CD14-positive monocyte (primary cell): ENCODE measurements around the gene MACROD2. TPM values are rescaled to one million over a fixed set of nuclear protein-coding genes. Genes with fewer than 3 reads are reported as not detected.

Experiments
- DNase-seq, 3 donors: peaks; one replicate each; pipeline ENCODE4 v3.0.0-alpha.2; 2011 to 2022
- H2AFZ ChIP-seq: 2 replicates; pipeline ENCODE4 v1.6.0; 2012; ENCODE audit warnings: mild to moderate bottlenecking, low read depth, low read length, inconsistent platforms; ENCODE audit not compliant: insufficient read depth, poor library complexity, severe bottlenecking
- H3K27ac ChIP-seq, 2 donors: 1 replicate in 1 of 2; 2 replicates in 1 of 2; pipeline ENCODE4 v1.5.1; 2012 to 2013; ENCODE audit warnings: low read length in 2 of 2, control low read depth in 1 of 2, inconsistent platforms in 1 of 2, low read depth in 1 of 2, mild to moderate bottlenecking in 1 of 2
- H3K27me3 ChIP-seq, 2 donors: one replicate each; pipeline versions ENCODE4 v1.6.0 to v1.6.1; 2011 to 2013; ENCODE audit warnings: low read length in 2 of 2; ENCODE audit not compliant: control insufficient read depth in 2 of 2, insufficient read depth in 2 of 2
- H3K36me3 ChIP-seq, 2 donors: replicated peaks in 1 of 2; 1 replicate in 1 of 2; 2 replicates in 1 of 2; pipeline versions ENCODE4 v1.5.1 to v1.6.1; 2012 to 2013; ENCODE audit warnings: low read length in 2 of 2, control low read depth in 1 of 2, inconsistent platforms in 1 of 2, mild to moderate bottlenecking in 1 of 2; ENCODE audit not compliant: insufficient read depth in 2 of 2, control insufficient read depth in 1 of 2
- H3K4me1 ChIP-seq, 2 donors: 1 replicate in 1 of 2; 2 replicates in 1 of 2; pipeline versions ENCODE4 v1.5.1 to v1.6.1; 2012 to 2013; ENCODE audit warnings: low read length in 2 of 2, control low read depth in 1 of 2, inconsistent platforms in 1 of 2, mild to moderate bottlenecking in 1 of 2, moderate library complexity in 1 of 2; ENCODE audit not compliant: insufficient read depth in 2 of 2, control insufficient read depth in 1 of 2
- H3K4me2 ChIP-seq: replicated peaks from 2 replicates; pipeline ENCODE3; 2012; ENCODE audit warnings: low read length, moderate library complexity, mild to moderate bottlenecking; ENCODE audit not compliant: poor library complexity, severe bottlenecking; ENCODE audit errors: extremely low read depth
- H3K4me3 ChIP-seq, 3 experiments: fragments of 200-600 bp in 1 of 3; sonication (generic) in 1 of 3; replicated peaks in 1 of 3; 1 replicate in 2 of 3; 2 replicates in 1 of 3; pipeline ENCODE4 v1.5.1; 2011 to 2013; ENCODE audit warnings: low read length in 3 of 3, mild to moderate bottlenecking in 3 of 3, control low read depth in 2 of 3, low read depth in 2 of 3, inconsistent platforms in 1 of 3, moderate library complexity in 1 of 3
- H3K79me2 ChIP-seq: 2 replicates; pipeline ENCODE4 v1.6.0; 2012; ENCODE audit warnings: mild to moderate bottlenecking, control low read depth, inconsistent platforms, low read length, moderate library complexity; ENCODE audit not compliant: insufficient read depth
- H3K9ac ChIP-seq: 2 replicates; pipeline ENCODE4 v1.6.0; 2017; ENCODE audit warnings: low read length, mild to moderate bottlenecking; ENCODE audit not compliant: insufficient read depth, poor library complexity, severe bottlenecking
- H3K9me3 ChIP-seq, 2 donors: replicated peaks in 1 of 2; 1 replicate in 1 of 2; 2 replicates in 1 of 2; pipeline versions ENCODE4 v1.5.1 to v1.6.1; 2012 to 2013; ENCODE audit warnings: low read length in 2 of 2, control low read depth in 1 of 2; ENCODE audit not compliant: control insufficient read depth in 1 of 2, insufficient read depth in 1 of 2
- H4K20me1 ChIP-seq: 2 replicates; pipeline ENCODE4 v1.6.0; 2012; ENCODE audit warnings: mild to moderate bottlenecking, low read length, control low read depth, moderate library complexity; ENCODE audit not compliant: insufficient read depth
- H3K27ac Mint-ChIP-seq, 7 donors: one replicate each; pipeline ENCODE4 v1.8.0; 2020; ENCODE audit warnings: mild to moderate bottlenecking in 7 of 7, mixed read lengths in 7 of 7, moderate library complexity in 6 of 7, inconsistent platforms in 2 of 7
- H3K27me3 Mint-ChIP-seq, 3 donors: one replicate each; pipeline ENCODE4 v1.8.0; 2021 to 2022; ENCODE audit warnings: low read depth in 3 of 3, mild to moderate bottlenecking in 3 of 3, mixed read lengths in 3 of 3, moderate library complexity in 3 of 3, inconsistent platforms in 1 of 3
- H3K36me3 Mint-ChIP-seq, 2 donors: one replicate each; pipeline ENCODE4 v1.8.0; 2020; ENCODE audit warnings: mixed read lengths in 2 of 2, inconsistent platforms in 1 of 2, mild to moderate bottlenecking in 1 of 2
- H3K4me1 Mint-ChIP-seq: one replicate; pipeline ENCODE4 v1.8.0; 2020; ENCODE audit warnings: mild to moderate bottlenecking, mixed read lengths
- H3K4me3 Mint-ChIP-seq, 2 donors: one replicate each; pipeline ENCODE4 v1.8.0; 2020; ENCODE audit warnings: mild to moderate bottlenecking in 2 of 2, mixed read lengths in 2 of 2, moderate library complexity in 1 of 2
- H3K9me3 Mint-ChIP-seq, 7 donors: one replicate each; pipeline ENCODE4 v1.8.0; 2020 to 2022; ENCODE audit warnings: mixed read lengths in 7 of 7, mild to moderate bottlenecking in 6 of 7, moderate library complexity in 6 of 7, inconsistent platforms in 2 of 7
- CTCF ChIP-seq: fragments of 200-600 bp; IDR thresholded peaks from one replicate; pipeline ENCODE4 v1.8.0; 2022; ENCODE audit warnings: antibody characterized with exemption, mild to moderate bottlenecking
- WGBS: methylation state at CpG from one replicate; pipeline ENCODE4 v1.1.5; 2013; ENCODE audit warnings: missing lambda C conversion rate; ENCODE audit not compliant: insufficient coverage; 5-methylcytosine and 5-hydroxymethylcytosine counted together
- intact Hi-C, 2 donors: fragments of 100-400 bp; cut with micrococcal nuclease; formaldehyde crosslinking; loops; one replicate each; pipeline versions ENCODE4 v1.15.0 to v1.15.1; 2023
- polyA plus RNA-seq, 3 donors: library from polyadenylated mRNA; depleted of rRNA in 1 of 3; unstranded in 2 of 3; stranded (reverse) in 1 of 3; fragments of 300-500 nt in 2 of 3; fragments of >200 nt in 1 of 3; fragmentation: Illumina TruSeq in 2 of 3; gene quantifications; 1 replicate in 2 of 3; 2 replicates in 1 of 3; pipeline ENCODE4 v1.2.3, GENCODE V29; 2012 to 2021

MACROD2 gene
- polyA plus RNA-seq, 3 donors: 0.23 TPM; not detected in 2

- no peaks in the 10 kb centered on the region for H3K79me2 ChIP-seq
- peaks cover 10% of the 10 kb centered on the region for H3K4me1 Mint-ChIP-seq
- H3K36me3 Mint-ChIP-seq: peaks cover 2 to 7% of the 10 kb centered on the region in 2 donors
- no peak for DNase-seq
- no peak overlapping the region for H3K27ac Mint-ChIP-seq
- under 1% methylated on average over 50 of the region's 52 CpGs for WGBS
- no peaks in the 10 kb centered on the region for H4K20me1 ChIP-seq
- H3K9me3 Mint-ChIP-seq: peaks cover 10 to 36% (median 32%) of the 10 kb centered on the region in 7 donors
- H2AFZ ChIP-seq: peak overlapping the region; percentile 66
- no peaks in the 10 kb centered on the region for H3K36me3 ChIP-seq
- no peak overlapping the region for H3K9ac ChIP-seq
- H3K4me1 ChIP-seq: no peaks in the 10 kb centered on the region
- H3K27me3 Mint-ChIP-seq: peaks cover 15 to 42% (median 31%) of the 10 kb centered on the region in 3 donors
- intact Hi-C loops: no loop called here
- H3K4me3 Mint-ChIP-seq: peak overlapping the region; percentile 79 to 92
- peak overlapping the region in 1 of 3 experiments; percentile 69 for H3K4me3 ChIP-seq
- peaks cover 14 to 55% of the 10 kb centered on the region in 2 donors for H3K27me3 ChIP-seq
- peaks cover 16 to 27% of the 10 kb centered on the region in 2 donors for H3K9me3 ChIP-seq
- no peak for TF ChIP-seq CTCF
- H3K4me2 ChIP-seq: peak overlapping the region; percentile 71
- H3K27ac ChIP-seq: no peak overlapping the region
Measured at GRCh38 chr20:13995841-13996240, 525 bp downstream of the MACROD2 start.

GRCh38 chr20:13996265-13996664 lies 949 bp downstream of the MACROD2 start:
- Mint-ChIP-seq H3K27ac (peak overlapping the region in 1 of 7 donors; percentile 38), H3K36me3 (peaks cover 2 to 7% of the 10 kb centered on the region in 2 donors), H3K9me3 (peaks cover 10 to 36% (median 32%) of the 10 kb centered on the region in 7 donors), H3K4me1 (peaks cover 10% of the 10 kb centered on the region), H3K27me3 (peaks cover 15 to 42% (median 31%) of the 10 kb centered on the region in 3 donors), H3K4me3 (peak overlapping the region; percentile 79 to 92)
- peaks cover 16 to 27% of the 10 kb centered on the region in 2 donors for H3K9me3 ChIP-seq
- H3K4me3 ChIP-seq: peak overlapping the region in 1 of 3 experiments; percentile 69
- DNase-seq: no peak
- H2AFZ ChIP-seq: peak overlapping the region; percentile 66
- no peak for TF ChIP-seq CTCF
- H3K9ac ChIP-seq: no peak overlapping the region
- no peak overlapping the region for H3K27ac ChIP-seq
- H3K27me3 ChIP-seq: peaks cover 14 to 55% of the 10 kb centered on the region in 2 donors
- WGBS: 12% methylated on average over 7 of the region's 13 CpGs
- intact Hi-C loops: no loop called here
- H3K36me3 ChIP-seq: no peaks in the 10 kb centered on the region
- peak overlapping the region; percentile 71 for H3K4me2 ChIP-seq
- H3K4me1 ChIP-seq: no peaks in the 10 kb centered on the region
- no peaks in the 10 kb centered on the region for H4K20me1 ChIP-seq
- H3K79me2 ChIP-seq: no peaks in the 10 kb centered on the region
